Mesenchymal stem cell (in vitro differentiated cells and primary cell): Measurements from ENCODE around the gene CAPZA2.
A peak's percentile ranks its signal among the peaks of the same experiment; 100 is the strongest.

ENCODE experiments used
- DNase-seq: peaks from one replicate; pipeline ENCODE4 v3.0.0-alpha.2; 2013
- H2AFZ ChIP-seq: one replicate; pipeline ENCODE4 v1.6.1; 2013; ENCODE audit warnings: low read depth, mild to moderate bottlenecking, control low read depth, inconsistent platforms, low read length, moderate library complexity
- H2AK5ac ChIP-seq: 2 replicates; pipeline ENCODE4 v1.6.1; 2013; ENCODE audit warnings: low read length, moderate library complexity, mild to moderate bottlenecking, inconsistent platforms; ENCODE audit not compliant: severe bottlenecking
- H2BK120ac ChIP-seq: one replicate; pipeline ENCODE4 v1.6.1; 2013; ENCODE audit warnings: low read depth, mild to moderate bottlenecking, inconsistent platforms, low read length, moderate library complexity
- H2BK12ac ChIP-seq, 2 experiments: one replicate each; pipeline ENCODE4 v1.6.1; 2013; ENCODE audit warnings: inconsistent platforms in 2 of 2, low read length in 2 of 2, mild to moderate bottlenecking in 2 of 2, moderate library complexity in 2 of 2, control low read depth in 1 of 2
- H2BK15ac ChIP-seq: one replicate; pipeline ENCODE4 v1.6.1; 2013; ENCODE audit warnings: mild to moderate bottlenecking, low read depth, inconsistent platforms; ENCODE audit not compliant: poor library complexity, severe bottlenecking
- H2BK5ac ChIP-seq: 2 replicates; pipeline ENCODE4 v1.6.1; 2013; ENCODE audit warnings: low read depth, mild to moderate bottlenecking, low read length, control low read depth, inconsistent platforms; ENCODE audit not compliant: poor library complexity, severe bottlenecking
- H3K14ac ChIP-seq, 2 experiments: one replicate each; pipeline ENCODE4 v1.6.1; 2013; ENCODE audit warnings: inconsistent platforms in 2 of 2, low read length in 2 of 2, control low read depth in 1 of 2, mild to moderate bottlenecking in 1 of 2, moderate library complexity in 1 of 2
- H3K18ac ChIP-seq, 2 experiments: one replicate each; pipeline ENCODE4 v1.6.1; 2013; ENCODE audit warnings: inconsistent platforms in 2 of 2, low read length in 2 of 2, control low read depth in 1 of 2, low read depth in 1 of 2, mild to moderate bottlenecking in 1 of 2
- H3K23ac ChIP-seq, 2 experiments: one replicate each; pipeline ENCODE4 v1.6.1; 2013; ENCODE audit warnings: inconsistent platforms in 2 of 2, low read length in 2 of 2, mild to moderate bottlenecking in 2 of 2, moderate library complexity in 2 of 2, control low read depth in 1 of 2
- H3K27ac ChIP-seq: 2 replicates; pipeline ENCODE4 v1.5.1; 2013; ENCODE audit warnings: mild to moderate bottlenecking, moderate library complexity, low read length, control low read depth, inconsistent platforms; ENCODE audit not compliant: poor library complexity, severe bottlenecking
- H3K27me3 ChIP-seq, 2 experiments: 2 replicates each; pipeline versions ENCODE4 v1.6.1 to v1.7.0; 2013; ENCODE audit warnings: low read length in 2 of 2, mild to moderate bottlenecking in 2 of 2, moderate library complexity in 2 of 2, control low read depth in 1 of 2, inconsistent platforms in 1 of 2; ENCODE audit not compliant: control insufficient read depth in 1 of 2, insufficient read depth in 1 of 2
- H3K36me3 ChIP-seq, 2 experiments: 2 replicates each; pipeline versions ENCODE4 v1.6.1 to v1.7.0; 2013; ENCODE audit warnings: low read length in 2 of 2, control low read depth in 1 of 2, inconsistent platforms in 1 of 2, low read depth in 1 of 2, mild to moderate bottlenecking in 1 of 2; ENCODE audit not compliant: insufficient read depth in 2 of 2, control insufficient read depth in 1 of 2
- H3K4ac ChIP-seq, 2 experiments: one replicate each; pipeline ENCODE4 v1.6.1; 2013; ENCODE audit warnings: inconsistent platforms in 2 of 2, low read length in 2 of 2, mild to moderate bottlenecking in 2 of 2, moderate library complexity in 2 of 2, control low read depth in 1 of 2, low read depth in 1 of 2
- H3K4me1 ChIP-seq: 2 replicates; pipeline ENCODE4 v1.6.1; 2013; ENCODE audit warnings: low read depth, low read length, control low read depth; ENCODE audit not compliant: control insufficient read depth, insufficient read depth
- H3K4me2 ChIP-seq: 2 replicates; pipeline ENCODE4 v1.6.1; 2013; ENCODE audit warnings: low read length, mild to moderate bottlenecking, inconsistent platforms; ENCODE audit not compliant: poor library complexity, severe bottlenecking
- H3K4me3 ChIP-seq, 2 experiments: 2 replicates each; pipeline versions ENCODE4 v1.5.1 to v1.7.0; 2013; ENCODE audit warnings: low read length in 2 of 2, mild to moderate bottlenecking in 2 of 2, control low read depth in 1 of 2, low read depth in 1 of 2; ENCODE audit not compliant: insufficient read depth in 1 of 2
- H3K79me1 ChIP-seq: replicated peaks from 2 replicates; pipeline ENCODE4 v1.6.1; 2013; ENCODE audit warnings: mild to moderate bottlenecking, control low read depth, low read length, inconsistent platforms; ENCODE audit not compliant: poor library complexity, severe bottlenecking
- H3K9ac ChIP-seq: 2 replicates; pipeline ENCODE4 v1.7.0; 2013; ENCODE audit warnings: mild to moderate bottlenecking, low read length, moderate library complexity
- H3K9me3 ChIP-seq: 2 replicates; pipeline ENCODE4 v1.7.0; 2013; ENCODE audit warnings: mild to moderate bottlenecking, low read length; ENCODE audit not compliant: control insufficient read depth
- H4K8ac ChIP-seq: one replicate; pipeline ENCODE4 v1.6.1; 2013; ENCODE audit warnings: inconsistent platforms, mild to moderate bottlenecking, low read length, moderate library complexity
- H4K91ac ChIP-seq: one replicate; pipeline ENCODE4 v1.6.1; 2013; ENCODE audit warnings: mild to moderate bottlenecking, low read length, inconsistent platforms
- WGBS: methylation state at CpG from one replicate; pipeline ENCODE4 v1.1.7; 2013; ENCODE audit warnings: mixed read lengths; 5-methylcytosine and 5-hydroxymethylcytosine counted together

The CAPZA2 gene

DNA sequence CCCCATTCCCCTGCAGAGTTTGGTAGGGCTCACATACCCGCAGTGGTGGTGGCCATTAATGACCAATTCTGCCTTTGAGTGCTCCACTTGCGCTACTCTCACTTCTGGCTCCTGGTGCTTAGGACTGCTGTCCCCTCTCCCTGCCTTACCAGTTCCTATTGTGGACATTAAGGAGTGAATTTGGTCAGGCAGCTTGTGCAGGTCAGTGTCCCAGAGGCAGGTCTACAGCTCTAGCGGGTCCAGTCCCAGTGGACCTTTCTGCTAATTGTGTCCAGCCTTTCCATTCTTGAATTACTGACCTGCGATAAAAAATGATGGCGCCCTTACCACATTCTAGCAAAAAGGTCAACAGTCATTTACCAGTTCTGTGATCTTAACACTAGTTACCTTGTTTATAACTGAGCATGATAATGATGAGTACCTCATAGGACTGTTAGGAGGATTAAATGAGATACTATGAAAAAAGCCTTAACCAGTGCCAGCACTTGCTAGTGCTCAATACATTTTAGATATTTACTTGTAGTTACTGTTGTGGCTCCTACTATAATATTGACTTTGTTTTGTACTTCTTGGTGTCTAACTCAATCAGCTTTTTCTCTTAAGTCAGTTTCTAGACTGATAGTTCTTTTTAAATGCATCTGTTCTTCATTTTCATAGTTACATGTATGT lies 105.0 kb downstream of the CAPZA2 start:
- Histone ChIP-seq H3K4ac (no peak overlapping the region), H3K27me3 (no peaks in the 10 kb centered on the region)

DNA sequence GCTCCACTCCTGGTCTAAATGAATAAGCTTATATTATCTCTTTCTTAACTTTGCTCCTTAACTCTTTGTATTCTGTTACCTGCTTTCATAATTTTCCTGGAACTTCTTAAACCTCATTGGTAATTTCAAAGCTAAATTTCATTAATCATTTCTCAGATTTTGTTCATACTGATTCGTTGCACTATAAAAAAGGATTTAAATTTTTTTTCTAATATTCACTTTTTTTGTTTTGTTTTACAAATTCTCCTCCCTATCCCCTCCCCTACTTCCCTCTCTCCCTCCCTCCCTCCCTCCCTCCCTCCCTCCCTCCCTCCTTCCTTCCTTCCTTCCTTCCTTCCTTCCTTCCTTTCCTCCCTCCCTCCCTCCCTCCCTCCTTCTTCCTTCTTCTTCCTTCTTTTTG lies 105.6 kb downstream of the CAPZA2 start:
- Histone ChIP-seq H2BK5ac (no peak overlapping the region), H3K79me1 (peaks cover 29% of the 10 kb centered on the region), H3K18ac (no peak overlapping the region), H4K91ac (no peak overlapping the region), H3K4me3 (no peak overlapping the region), H2BK15ac (no peak overlapping the region), H3K9ac (no peak overlapping the region), H2BK120ac (no peak overlapping the region), H2AK5ac (no peak overlapping the region), H3K4me1 (peaks cover 2% of the 10 kb centered on the region), H3K4me2 (no peak overlapping the region), H3K4ac (no peak overlapping the region), H2BK12ac (no peak overlapping the region), H3K27me3 (no peaks in the 10 kb centered on the region), H3K14ac (no peak overlapping the region), H4K8ac (no peak overlapping the region), H3K9me3 (no peaks in the 10 kb centered on the region), H3K36me3 (peaks cover 3% of the 10 kb centered on the region in 2 experiments), H2AFZ (no peak overlapping the region), H3K27ac (no peak overlapping the region), H3K23ac (no peak overlapping the region)
- no CpG with 5 or more reads among the region's 1 CpG for WGBS
- no peak for DNase-seq

More for the DNA sequence above, 105.0 kb downstream of the CAPZA2 start:
- Histone ChIP-seq H3K9me3 (no peaks in the 10 kb centered on the region), H4K91ac (no peak overlapping the region), H3K79me1 (peaks cover 26% of the 10 kb centered on the region), H2BK5ac (no peak overlapping the region), H3K14ac (no peak overlapping the region), H3K27ac (no peak overlapping the region), H3K9ac (no peak overlapping the region), H3K4me1 (peaks cover 2% of the 10 kb centered on the region), H2AFZ (no peak overlapping the region), H2AK5ac (no peak overlapping the region), H2BK12ac (no peak overlapping the region), H3K4me2 (no peak overlapping the region), H2BK120ac (no peak overlapping the region), H2BK15ac (no peak overlapping the region), H4K8ac (peak overlapping the region; percentile 41), H3K4me3 (no peak overlapping the region), H3K36me3 (no peaks in the 10 kb centered on the region), H3K18ac (no peak overlapping the region), H3K23ac (no peak overlapping the region)
- 97% methylated on average over 5 of the region's 5 CpGs for WGBS
- DNase-seq, result no peak

DNA sequence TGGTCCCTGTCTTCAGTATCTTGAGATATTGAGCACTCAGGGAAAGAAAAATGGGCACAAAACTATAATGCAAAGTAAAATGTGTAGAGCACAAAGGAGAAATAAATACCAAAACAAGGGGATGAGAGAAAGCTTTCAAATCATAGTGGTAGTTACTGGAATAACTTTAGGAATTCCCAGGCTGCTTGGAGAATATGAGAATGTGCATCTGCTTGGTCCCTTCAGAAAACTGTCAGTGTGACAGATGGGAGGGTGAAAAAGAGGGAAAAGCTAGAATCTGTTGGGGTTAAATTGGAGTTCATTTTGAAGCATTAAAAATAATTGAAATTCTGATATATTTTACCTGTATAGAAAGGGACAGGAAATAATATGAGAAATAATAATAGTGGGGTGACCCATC lies 106.2 kb downstream of the CAPZA2 start:
- no peak overlapping the region for H2BK5ac ChIP-seq
- no peaks in the 10 kb centered on the region for H3K27me3 ChIP-seq
- H3K4ac ChIP-seq, result no peak overlapping the region
- H4K91ac ChIP-seq, result no peak overlapping the region
- H3K14ac ChIP-seq, result no peak overlapping the region
- no peak overlapping the region for H3K4me2 ChIP-seq
- DNase-seq, result no peak
- no peak overlapping the region for H3K27ac ChIP-seq
- H3K4me1 ChIP-seq, result peaks cover 2% of the 10 kb centered on the region
- H4K8ac ChIP-seq, result no peak overlapping the region
- no peak overlapping the region for H3K4me3 ChIP-seq
- no peak overlapping the region for H3K18ac ChIP-seq
- no peak overlapping the region for H2BK12ac ChIP-seq
- no peak overlapping the region for H2BK120ac ChIP-seq
- no peaks in the 10 kb centered on the region for H3K9me3 ChIP-seq
- peaks cover 32% of the 10 kb centered on the region for H3K79me1 ChIP-seq
- no peak overlapping the region for H3K9ac ChIP-seq
- H3K36me3 ChIP-seq, result peaks cover 3% of the 10 kb centered on the region in 2 experiments
- no peak overlapping the region for H2BK15ac ChIP-seq
- H2AK5ac ChIP-seq, result no peak overlapping the region
- H3K23ac ChIP-seq, result no peak overlapping the region
- H2AFZ ChIP-seq, result no peak overlapping the region

DNA sequence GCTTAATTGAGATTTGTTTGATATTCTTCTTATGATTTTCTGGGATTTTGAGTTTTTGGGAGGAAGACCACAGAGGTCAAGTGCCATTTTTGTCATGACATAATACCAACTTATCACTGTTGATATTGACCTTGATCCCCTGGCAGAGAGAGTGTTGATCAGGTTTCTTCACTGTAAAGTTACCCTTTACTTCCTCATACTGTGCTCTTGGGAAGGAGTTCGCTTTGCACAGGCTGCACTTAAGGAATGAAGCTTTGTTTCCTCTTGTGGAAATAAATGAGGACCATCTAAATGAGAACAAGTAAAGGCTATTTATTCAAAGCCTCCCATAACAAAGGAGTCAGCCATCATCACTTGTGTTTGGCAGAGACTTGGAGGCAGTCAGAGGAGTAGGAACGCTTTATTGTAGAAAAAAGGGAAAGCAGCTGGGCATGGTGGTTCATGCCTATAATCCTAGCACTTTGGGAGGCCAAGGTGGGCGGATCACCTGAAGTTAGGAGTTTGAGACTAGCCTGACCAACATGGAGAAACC lies 107.0 kb downstream of the CAPZA2 start:
- Histone ChIP-seq H3K79me1 (peaks cover 32% of the 10 kb centered on the region), H3K18ac (no peak overlapping the region), H3K23ac (no peak overlapping the region), H3K4me2 (no peak overlapping the region), H3K4me3 (no peak overlapping the region), H3K14ac (no peak overlapping the region), H2BK5ac (no peak overlapping the region), H3K27me3 (no peaks in the 10 kb centered on the region), H3K36me3 (peaks cover 3% of the 10 kb centered on the region in 2 experiments), H3K4me1 (peaks cover 2% of the 10 kb centered on the region), H2BK12ac (no peak overlapping the region), H3K9me3 (no peaks in the 10 kb centered on the region), H3K9ac (no peak overlapping the region), H2BK15ac (no peak overlapping the region), H2AK5ac (no peak overlapping the region), H3K4ac (no peak overlapping the region), H4K8ac (no peak overlapping the region), H3K27ac (no peak overlapping the region), H4K91ac (no peak overlapping the region), H2BK120ac (no peak overlapping the region), H2AFZ (no peak overlapping the region)
- 95% methylated on average over 2 of the region's 3 CpGs for WGBS
- no peak for DNase-seq
